ENCODE measurements around the gene CDH5. TPM values are rescaled to one million over a fixed set of nuclear protein-coding genes. Genes with fewer than 3 reads are reported as not detected.

CDH5 gene
- total and polyA plus RNA-seq, 4 donors: 29.9 to 196 (median 81.1) TPM

DNA sequence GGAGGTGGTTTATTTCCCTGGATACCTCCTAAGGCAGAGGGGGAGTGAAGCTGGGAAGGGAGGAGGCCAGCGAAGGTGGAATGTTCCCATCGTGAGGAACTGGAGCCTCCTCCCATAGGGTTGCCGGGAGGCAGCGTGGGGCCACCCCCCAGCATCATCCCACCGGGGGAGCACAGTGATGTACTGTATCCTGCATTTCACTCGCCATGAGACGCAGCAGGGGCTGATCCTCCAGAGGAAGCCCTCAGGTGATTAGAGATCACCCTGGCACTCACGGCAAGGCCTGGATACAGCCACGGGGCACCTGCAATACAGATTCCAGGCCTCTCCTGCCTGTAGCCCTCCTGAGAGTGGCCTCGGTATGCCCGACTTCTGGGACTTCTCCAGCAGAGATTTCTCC lies 35.1 kb downstream of the CDH5 start:
- Histone ChIP-seq H3K27ac (ENCODE audit: low read depth in 1 of 2, low read length in 1 of 2) (no peak overlapping the region), H3K9me3 (ENCODE audit: control insufficient read depth in 4 of 4, insufficient read depth in 3 of 4, low read length in 3 of 4) (peaks cover 0 to 4% (median 0%) of the 10 kb centered on the region in 4 donors), H3K27me3 (ENCODE audit: control insufficient read depth in 3 of 3, insufficient read depth in 3 of 3, low read length in 2 of 3) (peaks cover 0 to 4% (median 0%) of the 10 kb centered on the region in 3 donors), H3K9ac (ENCODE audit: insufficient read depth in 1 of 2, low read length in 2 of 2) (no peak overlapping the region), H3K36me3 (ENCODE audit: control insufficient read depth in 4 of 4, insufficient read depth in 4 of 4, low read length in 4 of 4) (peaks cover 0 to 10% (median 0%) of the 10 kb centered on the region in 4 donors), H3K4me1 (ENCODE audit: control insufficient read depth in 5 of 5, insufficient read depth in 5 of 5, low read length in 5 of 5) (peaks cover 0 to 8% (median 0%) of the 10 kb centered on the region in 5 donors), H3K4me3 (no peak overlapping the region)
- WGBS, 2 donors: 75 to 79% methylated on average over 11 of the region's 11 CpGs
- ATAC-seq (ENCODE audit: insufficient read depth, low FRiP score): no peak
- TF ChIP-seq CTCF (IDR thresholded peaks at IDR 0.05; ENCODE audit: control extremely low read depth, extremely low read depth): no peak
- DNase-seq: no peak

DNA sequence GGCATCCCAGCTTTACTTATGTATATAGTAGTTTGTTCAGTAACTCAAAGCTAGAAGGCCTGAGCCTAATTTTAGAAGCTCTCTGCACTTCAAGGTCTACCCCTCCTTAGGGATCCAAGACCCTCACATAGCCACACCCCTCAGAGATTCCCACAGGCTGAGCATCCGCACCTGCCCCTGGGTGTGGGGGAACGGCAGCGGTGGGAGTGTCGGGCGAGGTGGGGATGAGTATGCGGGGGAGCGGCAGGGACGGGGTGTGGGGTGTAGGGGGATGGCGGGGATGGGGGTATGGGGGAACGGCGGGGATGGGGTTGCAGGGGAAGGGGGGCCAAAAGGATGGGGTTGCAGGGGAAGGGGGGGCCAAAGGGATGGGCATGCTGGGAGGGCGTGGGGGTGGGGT lies 35.7 kb downstream of the CDH5 start:
- peaks cover 0 to 11% (median 2%) of the 10 kb centered on the region in 5 donors for H3K4me1 ChIP-seq (ENCODE audit: control insufficient read depth in 5 of 5, insufficient read depth in 5 of 5, low read length in 5 of 5)
- H3K4me3 ChIP-seq: no peak overlapping the region
- 89 to 90% methylated on average over 11 to 12 of the region's 12 CpGs for WGBS, 2 donors
- ATAC-seq (ENCODE audit: insufficient read depth, low FRiP score): no peak
- DNase-seq: no peak
- H3K27ac ChIP-seq (ENCODE audit: low read depth in 1 of 2, low read length in 1 of 2): no peak overlapping the region
- no peak for TF ChIP-seq CTCF (IDR thresholded peaks at IDR 0.05; ENCODE audit: control extremely low read depth, extremely low read depth)
- peaks cover 0 to 10% (median 0%) of the 10 kb centered on the region in 4 donors for H3K36me3 ChIP-seq (ENCODE audit: control insufficient read depth in 4 of 4, insufficient read depth in 4 of 4, low read length in 4 of 4)
- peaks cover 0 to 4% (median 0%) of the 10 kb centered on the region in 3 donors for H3K27me3 ChIP-seq (ENCODE audit: control insufficient read depth in 3 of 3, insufficient read depth in 3 of 3, low read length in 2 of 3)
- H3K9me3 ChIP-seq (ENCODE audit: control insufficient read depth in 4 of 4, insufficient read depth in 3 of 4, low read length in 3 of 4): peaks cover 0 to 4% (median 0%) of the 10 kb centered on the region in 4 donors
- H3K9ac ChIP-seq (ENCODE audit: insufficient read depth in 1 of 2, low read length in 2 of 2): no peak overlapping the region

GRCh38 chr16:66402591-66403230 lies 36.2 kb downstream of the CDH5 start:
- no peak for TF ChIP-seq CTCF (IDR thresholded peaks at IDR 0.05; ENCODE audit: control extremely low read depth, extremely low read depth)
- WGBS, 2 donors: 86 to 92% methylated on average over 55 to 61 of the region's 61 CpGs
- Histone ChIP-seq H3K9ac (ENCODE audit: insufficient read depth in 1 of 2, low read length in 2 of 2) (no peak overlapping the region), H3K9me3 (ENCODE audit: control insufficient read depth in 4 of 4, insufficient read depth in 3 of 4, low read length in 3 of 4) (peaks cover 0 to 4% (median 0%) of the 10 kb centered on the region in 4 donors), H3K4me3 (no peak overlapping the region), H3K27ac (ENCODE audit: low read depth in 1 of 2, low read length in 1 of 2) (no peak overlapping the region), H3K36me3 (ENCODE audit: control insufficient read depth in 4 of 4, insufficient read depth in 4 of 4, low read length in 4 of 4) (peaks cover 0 to 10% (median 0%) of the 10 kb centered on the region in 4 donors), H3K4me1 (ENCODE audit: control insufficient read depth in 5 of 5, insufficient read depth in 5 of 5, low read length in 5 of 5) (peaks cover 0 to 12% (median 3%) of the 10 kb centered on the region in 5 donors), H3K27me3 (ENCODE audit: control insufficient read depth in 3 of 3, insufficient read depth in 3 of 3, low read length in 2 of 3) (peaks cover 0 to 4% (median 0%) of the 10 kb centered on the region in 3 donors)
- ATAC-seq (ENCODE audit: insufficient read depth, low FRiP score) (no peak), DNase-seq (no peak)
